Keratinocyte (primary cell): ENCODE data around the gene SQSTM1.

Experiments
- EZH2 ChIP-seq: IDR thresholded peaks from one replicate; pipeline ENCODE4 v1.6.1; 2012; ENCODE audit warnings: inconsistent platforms, mild to moderate bottlenecking, low read length, moderate library complexity
- TF ChIP-seq, protein P1 (sequence below), 3 experiments: IDR thresholded peaks in 1 of 3; conservative IDR thresholded peaks in 1 of 3; optimal IDR thresholded peaks in 1 of 3; 2 replicates in 2 of 3; 3 replicates in 1 of 3; pipeline versions ENCODE3 to v1.5.1; 2011; ENCODE audit warnings: low read length in 3 of 3, mild to moderate bottlenecking in 3 of 3, moderate library complexity in 2 of 3, control low read depth in 1 of 3, inconsistent platforms in 1 of 3; ENCODE audit not compliant: insufficient read depth in 2 of 3; ENCODE audit errors: extremely low read depth in 1 of 3

DNA sequence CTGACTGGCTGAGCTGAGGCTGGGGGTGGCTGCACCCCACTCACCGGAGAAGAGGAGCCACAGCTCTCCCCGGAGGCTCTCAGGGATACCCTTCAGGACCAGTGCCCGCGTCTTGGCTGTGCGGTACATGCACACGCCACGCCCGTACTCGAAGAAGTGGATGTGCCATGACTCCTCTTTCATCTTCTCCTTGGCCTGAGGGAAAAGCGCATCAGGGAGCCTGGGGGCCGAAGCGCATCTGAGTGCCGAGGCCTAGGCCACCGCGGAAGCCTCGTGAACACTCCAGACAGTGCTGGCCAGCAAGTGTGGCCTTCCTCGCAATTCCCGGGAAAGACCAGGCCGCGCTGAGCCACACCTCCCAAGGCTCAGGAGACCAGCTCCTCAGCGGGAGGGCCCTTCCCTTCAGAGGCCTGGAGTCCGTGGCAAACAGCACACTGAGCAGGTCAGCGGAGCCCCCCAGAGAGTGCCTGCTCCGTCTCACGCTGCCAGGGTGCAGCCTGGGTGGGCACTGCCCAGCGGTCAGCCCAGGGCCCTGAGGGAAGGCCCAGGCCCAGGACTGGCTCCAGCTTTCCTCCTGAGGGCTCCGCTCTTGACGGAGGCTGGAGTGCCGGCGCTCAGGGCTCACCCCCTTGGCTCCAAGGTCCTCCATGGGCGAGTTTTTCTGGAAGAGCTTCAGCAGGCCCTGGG is 58.4 kb downstream of the SQSTM1 start:
- TF ChIP-seq, protein P1, sequence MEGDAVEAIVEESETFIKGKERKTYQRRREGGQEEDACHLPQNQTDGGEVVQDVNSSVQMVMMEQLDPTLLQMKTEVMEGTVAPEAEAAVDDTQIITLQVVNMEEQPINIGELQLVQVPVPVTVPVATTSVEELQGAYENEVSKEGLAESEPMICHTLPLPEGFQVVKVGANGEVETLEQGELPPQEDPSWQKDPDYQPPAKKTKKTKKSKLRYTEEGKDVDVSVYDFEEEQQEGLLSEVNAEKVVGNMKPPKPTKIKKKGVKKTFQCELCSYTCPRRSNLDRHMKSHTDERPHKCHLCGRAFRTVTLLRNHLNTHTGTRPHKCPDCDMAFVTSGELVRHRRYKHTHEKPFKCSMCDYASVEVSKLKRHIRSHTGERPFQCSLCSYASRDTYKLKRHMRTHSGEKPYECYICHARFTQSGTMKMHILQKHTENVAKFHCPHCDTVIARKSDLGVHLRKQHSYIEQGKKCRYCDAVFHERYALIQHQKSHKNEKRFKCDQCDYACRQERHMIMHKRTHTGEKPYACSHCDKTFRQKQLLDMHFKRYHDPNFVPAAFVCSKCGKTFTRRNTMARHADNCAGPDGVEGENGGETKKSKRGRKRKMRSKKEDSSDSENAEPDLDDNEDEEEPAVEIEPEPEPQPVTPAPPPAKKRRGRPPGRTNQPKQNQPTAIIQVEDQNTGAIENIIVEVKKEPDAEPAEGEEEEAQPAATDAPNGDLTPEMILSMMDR (optimal IDR thresholded peaks at IDR 0.05 in 1 of 3, IDR thresholded peaks at IDR 0.05 in 1 of 3, conservative IDR thresholded peaks at IDR 0.05 in 1 of 3; ENCODE audit: extremely low read depth in 1 of 3, insufficient read depth in 2 of 3, low read length in 3 of 3), result no peak
- TF ChIP-seq EZH2, result no peak
